GM18867 (cell line): ENCODE measurements around the gene ATP13A2.
A peak's percentile ranks its signal among the peaks of the same experiment; 100 is the strongest.

Experiments used
- ATAC-seq: cut with Tn5 transposase; IDR thresholded peaks from one replicate; pipeline ENCODE4 v1.9.1; 2021; ENCODE audit warnings: mild to moderate bottlenecking, moderate library complexity; ENCODE audit not compliant: unreplicated experiment

The ATP13A2 gene

GRCh38 chr1:17032741-17033140, 21.0 kb upstream of the ATP13A2 start:
- no peak for ATAC-seq

- no peak for ATAC-seq
Observed at GRCh38 chr1:17031436-17031835, 19.7 kb upstream of the ATP13A2 start.

DNA sequence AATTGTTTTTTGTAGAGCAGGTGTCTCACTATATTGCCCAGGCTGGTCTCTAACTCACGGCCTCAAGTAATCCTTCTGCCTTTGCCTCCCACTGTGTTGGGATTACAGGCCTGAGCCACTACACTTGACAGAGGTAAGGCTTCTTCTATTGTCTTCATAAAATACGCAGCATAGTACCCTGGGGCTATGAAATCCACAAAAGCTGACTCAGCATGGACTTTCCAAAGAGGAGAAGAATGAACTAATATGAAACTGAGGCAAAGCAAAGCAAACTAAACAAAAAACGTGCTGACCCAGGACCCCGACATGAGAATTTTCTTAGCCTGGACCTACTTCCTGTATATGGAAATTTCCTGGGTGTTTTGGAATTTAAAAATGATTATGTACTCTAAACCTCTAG, 18.5 kb upstream of the ATP13A2 start:
- ATAC-seq: no peak

- ATAC-seq: no peak
Observed at GRCh38 chr1:17028662-17029188, 17.0 kb upstream of the ATP13A2 start.

- no peak for ATAC-seq
Observed at GRCh38 chr1:17027900-17028299, 16.2 kb upstream of the ATP13A2 start.

DNA sequence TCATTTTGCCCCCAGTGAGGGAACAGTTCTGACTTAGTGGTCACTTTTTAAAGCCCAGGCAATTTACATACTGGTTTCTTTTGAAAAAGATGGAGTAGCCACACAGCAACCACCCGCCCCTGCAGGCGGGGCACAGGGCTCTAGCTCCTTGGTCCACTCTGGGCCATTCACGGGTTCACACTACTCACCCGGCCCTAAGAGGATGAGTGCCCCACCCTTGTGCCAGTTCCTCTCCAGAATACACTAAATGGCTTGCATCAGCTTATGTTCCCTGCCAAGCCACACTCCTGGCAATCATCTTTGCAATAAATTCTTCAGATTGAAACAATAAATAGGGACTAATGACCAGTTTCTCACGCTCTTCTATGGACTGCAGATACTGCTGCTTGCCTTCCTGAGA, 15.7 kb upstream of the ATP13A2 start:
- no peak for ATAC-seq

DNA sequence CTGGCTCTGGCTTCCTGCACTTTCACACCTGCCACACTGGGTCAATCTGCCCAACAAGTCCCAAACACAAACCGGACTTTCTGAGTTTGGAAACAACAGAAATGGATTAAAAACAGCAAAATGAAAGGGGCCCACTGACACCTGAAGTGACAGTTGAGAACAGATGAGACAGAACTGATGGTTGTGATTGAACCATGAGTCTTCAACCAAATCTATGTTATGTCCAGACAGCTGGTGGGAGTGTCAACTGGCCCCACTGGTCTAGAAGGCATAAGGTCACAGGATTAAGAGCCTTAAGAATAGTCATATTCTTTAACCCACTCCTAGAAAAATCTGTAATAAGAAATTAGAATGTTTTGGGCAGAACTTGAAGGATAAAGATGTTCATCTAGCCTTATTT, 13.0 kb upstream of the ATP13A2 start:
- ATAC-seq: no peak

DNA sequence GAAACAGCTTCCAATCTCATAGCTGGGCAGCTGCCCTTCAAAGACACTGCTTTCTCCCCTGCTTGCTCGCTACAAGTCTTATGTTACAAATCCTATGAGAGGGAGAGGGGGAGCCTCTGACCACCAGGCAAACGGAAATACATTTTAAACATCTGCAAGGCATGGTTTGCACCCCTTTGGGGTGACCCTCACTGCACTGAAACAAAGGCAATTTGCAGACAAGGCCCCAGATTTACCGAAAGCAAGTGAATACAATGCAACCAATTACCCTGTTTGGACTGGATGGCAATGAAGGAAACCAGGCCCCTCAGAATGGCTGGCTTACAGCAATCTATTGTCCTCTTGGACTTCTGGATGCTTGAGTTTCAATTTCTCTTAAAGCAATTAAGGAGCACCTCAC, 11.8 kb upstream of the ATP13A2 start:
- no peak for ATAC-seq

- no peak for ATAC-seq
Observed at GRCh38 chr1:17023102-17023501, 11.4 kb upstream of the ATP13A2 start.

DNA sequence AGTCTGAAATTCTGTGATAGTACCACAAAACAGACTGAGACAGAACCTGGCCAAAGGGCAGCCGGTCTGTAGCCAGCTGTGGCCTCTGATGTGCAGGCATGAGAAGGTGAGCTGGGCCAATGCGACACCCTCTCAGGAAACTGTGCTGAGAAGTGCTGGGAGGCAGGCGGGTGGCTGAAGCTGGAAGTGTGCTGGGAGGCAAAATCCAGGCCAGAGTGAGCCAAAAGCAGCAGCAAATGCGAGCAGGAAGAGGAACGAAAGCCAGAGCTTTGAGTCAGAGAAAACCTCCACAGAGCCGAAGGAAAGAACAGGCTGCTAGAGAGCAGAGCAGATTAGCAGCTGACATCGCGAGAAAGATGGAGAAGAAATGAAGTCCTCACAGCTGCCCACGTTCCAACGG, 10.2 kb upstream of the ATP13A2 start:
- no peak for ATAC-seq

- no peak for ATAC-seq
Observed at GRCh38 chr1:17020502-17020901, 8.8 kb upstream of the ATP13A2 start.

GRCh38 chr1:17018849-17019248, 7.1 kb upstream of the ATP13A2 start:
- peak; percentile 50 for ATAC-seq

- no peak for ATAC-seq
Observed at GRCh38 chr1:17017435-17017834, 5.7 kb upstream of the ATP13A2 start.

GRCh38 chr1:17016317-17016661, 4.6 kb upstream of the ATP13A2 start:
- ATAC-seq: no peak

- no peak for ATAC-seq
Observed at GRCh38 chr1:17014671-17015567, 3.2 kb upstream of the ATP13A2 start.

GRCh38 chr1:17013491-17014320, 2.0 kb upstream of the ATP13A2 start:
- ATAC-seq: no peak

- ATAC-seq: no peak
Observed at GRCh38 chr1:17012775-17013490, 1.2 kb upstream of the ATP13A2 start.

DNA sequence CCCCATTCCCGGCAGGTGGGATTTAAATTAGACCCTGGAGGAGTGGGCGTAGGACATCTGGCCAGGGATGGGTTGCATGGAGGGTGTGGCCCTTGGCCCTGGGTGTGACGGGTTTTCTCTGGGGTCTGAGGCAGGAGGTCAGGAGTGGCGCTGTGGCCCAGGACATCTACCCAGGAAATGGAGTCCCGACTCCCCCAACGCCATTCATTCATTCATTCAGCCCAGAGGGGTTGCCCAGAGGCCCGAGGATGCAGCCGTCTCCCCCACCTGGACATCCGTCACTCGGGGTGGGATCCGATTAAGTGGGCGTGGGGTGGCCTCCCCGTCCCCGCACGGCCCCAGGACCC, 663 bp downstream of the ATP13A2 start:
- ATAC-seq: no peak

- no peak for ATAC-seq
Observed at GRCh38 chr1:17009706-17010105, 2.0 kb downstream of the ATP13A2 start.

- no peak for ATAC-seq
Observed at GRCh38 chr1:17008208-17008855, 3.4 kb downstream of the ATP13A2 start.

- no peak for ATAC-seq
Observed at GRCh38 chr1:17007121-17007520, 4.6 kb downstream of the ATP13A2 start.
